Measurements from ENCODE around the gene PGAM2.

The PGAM2 gene

GRCh38 chr7:44065431-44066110, at the start of gene PGAM2:
PGAM2 (minus strand) TSS chr7:44065567; CDS start chr7:44065529, 38 bp downstream.
- DNase-seq (ENCODE audit: low spot score) = no peak

GRCh38 chr7:44114586-44115310, 49.4 kb upstream of the PGAM2 start:
- DNase-seq (ENCODE audit: low spot score) = no peak

- DNase-seq (ENCODE audit: low spot score) = no peak
Measured at GRCh38 chr7:44113764-44114354, 48.5 kb upstream of the PGAM2 start.

- DNase-seq (ENCODE audit: low spot score) = no peak
Measured at GRCh38 chr7:44112997-44113763, 47.8 kb upstream of the PGAM2 start.

GRCh38 chr7:44112231-44112996, 47.0 kb upstream of the PGAM2 start:
- no peak for DNase-seq (ENCODE audit: low spot score)

GRCh38 chr7:44111761-44112160, 46.4 kb upstream of the PGAM2 start:
- DNase-seq (ENCODE audit: low spot score) = no peak

- no peak for DNase-seq (ENCODE audit: low spot score)
Measured at GRCh38 chr7:44110719-44111635, 45.6 kb upstream of the PGAM2 start.

- no peak for DNase-seq (ENCODE audit: low spot score)
Measured at GRCh38 chr7:44109991-44110390, 44.6 kb upstream of the PGAM2 start.

- no peak for DNase-seq (ENCODE audit: low spot score)
Measured at GRCh38 chr7:44108768-44109750, 43.7 kb upstream of the PGAM2 start.

GRCh38 chr7:44107961-44108767, 42.8 kb upstream of the PGAM2 start:
- no peak for DNase-seq (ENCODE audit: low spot score)

GRCh38 chr7:44107116-44107960, 42.0 kb upstream of the PGAM2 start:
- DNase-seq (ENCODE audit: low spot score) = no peak

GRCh38 chr7:44106311-44107065, 41.1 kb upstream of the PGAM2 start:
- DNase-seq (ENCODE audit: low spot score) = no peak

GRCh38 chr7:44105832-44106231, 40.5 kb upstream of the PGAM2 start:
- no peak for DNase-seq (ENCODE audit: low spot score)

- no peak for DNase-seq (ENCODE audit: low spot score)
Measured at GRCh38 chr7:44104860-44105771, 39.7 kb upstream of the PGAM2 start.

- DNase-seq (ENCODE audit: low spot score) = peak; percentile 37
Measured at GRCh38 chr7:44103923-44104859, 38.8 kb upstream of the PGAM2 start, which contains the start of gene AEBP1. AEBP1 (plus strand) TSS chr7:44104345; CDS start chr7:44104666, 321 bp downstream.
